NCI-H345 (cell line): ENCODE data around the gene SLAIN2.
A peak's percentile ranks its signal among the peaks of the same experiment; 100 is the strongest.
"Not testable (repeated sequence)": the region's sequence is repeated elsewhere in the genome, so short reads cannot be mapped to it uniquely, and the experiment has no call there.

ENCODE experiments used
- DNase-seq: peaks from one replicate; lab custom pipeline; 2025; lab: John Stamatoyannopoulos, UW

SLAIN2 gene

GRCh38 chr4:48370260-48371134, 29.2 kb downstream of the SLAIN2 start:
- peak; percentile 10 for DNase-seq

- peak; percentile 0 for DNase-seq
Measured at GRCh38 chr4:48372272-48372671, 30.9 kb downstream of the SLAIN2 start.

DNA sequence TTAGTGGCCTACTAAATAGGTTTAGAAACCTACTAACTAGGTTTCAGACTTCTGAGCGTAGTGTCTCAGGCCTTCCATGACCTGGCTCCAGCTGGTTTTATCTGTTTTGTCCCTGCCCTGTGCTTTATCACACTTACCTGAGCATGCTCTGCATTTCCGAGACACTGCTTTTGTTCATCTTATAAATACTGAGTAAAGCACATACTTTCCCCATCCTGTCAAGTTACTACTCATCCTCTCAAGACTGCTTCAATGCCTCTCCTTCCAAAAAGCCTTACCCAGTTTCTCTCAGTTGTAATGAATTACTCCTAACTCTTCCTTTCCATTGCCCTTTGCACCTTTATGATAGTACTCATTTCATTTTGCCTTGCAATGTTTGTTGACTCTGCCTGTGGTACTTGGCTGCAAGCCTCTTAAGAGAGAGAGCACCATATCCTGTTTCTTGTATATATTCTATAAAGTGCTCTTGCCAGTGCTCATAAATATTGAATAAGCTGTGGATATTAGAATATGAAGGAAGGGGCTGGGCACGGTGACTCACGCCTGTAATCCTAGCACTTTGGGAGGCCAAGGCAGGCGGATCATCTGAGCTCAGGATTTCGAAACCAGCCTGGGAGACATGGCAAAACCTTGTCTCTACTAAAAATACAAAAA, 34.4 kb downstream of the SLAIN2 start:
- peak; percentile 49 for DNase-seq

DNA sequence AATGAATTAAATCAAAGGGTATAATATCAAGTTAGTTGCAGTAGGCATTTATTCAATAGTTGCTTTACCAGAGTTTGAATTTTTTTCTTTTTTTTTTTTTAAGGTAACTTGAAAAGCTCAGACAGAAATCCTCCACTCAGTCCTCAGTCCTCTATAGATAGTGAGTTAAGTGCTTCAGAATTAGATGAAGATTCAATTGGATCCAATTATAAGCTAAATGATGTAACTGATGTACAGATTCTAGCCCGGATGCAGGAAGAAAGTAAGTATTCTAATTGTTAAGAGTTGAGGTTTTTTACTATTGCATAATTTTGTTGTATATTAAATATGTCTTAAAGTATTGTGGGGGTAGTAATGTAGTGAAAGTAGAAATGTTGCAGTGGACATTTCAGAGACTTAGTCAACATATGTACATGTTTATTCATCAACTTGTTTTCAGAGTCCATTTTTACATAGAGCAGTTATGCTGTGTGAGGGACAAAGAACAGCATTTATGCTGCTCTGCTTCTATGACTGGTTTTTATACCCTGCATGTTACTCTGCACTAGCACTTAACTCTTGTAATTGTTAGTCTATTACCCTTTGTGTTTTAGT, 38.4 kb downstream of the SLAIN2 start:
- no peak for DNase-seq

DNA sequence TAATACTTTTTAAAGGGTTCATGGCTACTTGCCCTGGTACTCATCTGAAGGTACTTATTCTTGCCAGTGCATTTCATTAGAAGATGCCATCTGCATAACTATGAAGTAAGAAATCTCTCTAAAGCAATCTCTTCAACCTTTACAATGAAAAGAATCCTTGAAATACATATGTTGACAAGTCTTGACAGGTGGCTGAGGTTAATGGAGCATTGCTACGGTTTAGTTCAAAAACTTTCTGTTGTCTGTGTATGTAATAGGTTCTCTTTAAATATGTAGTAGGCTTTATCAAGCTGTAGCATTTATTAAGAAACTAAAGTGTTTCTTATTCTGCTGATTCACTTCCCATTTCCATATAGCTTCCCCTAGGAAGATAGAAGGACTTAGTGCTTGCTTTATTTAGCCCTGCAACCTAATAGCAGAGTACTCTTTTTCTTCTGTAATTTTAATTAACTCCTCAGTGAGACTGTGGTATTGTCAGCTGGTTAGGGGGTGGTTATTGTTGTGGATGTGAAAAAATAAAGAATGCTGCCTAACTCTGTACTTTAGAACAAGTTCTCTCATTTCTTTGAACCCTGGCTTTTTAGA, 39.3 kb downstream of the SLAIN2 start:
- DNase-seq = no peak

DNA sequence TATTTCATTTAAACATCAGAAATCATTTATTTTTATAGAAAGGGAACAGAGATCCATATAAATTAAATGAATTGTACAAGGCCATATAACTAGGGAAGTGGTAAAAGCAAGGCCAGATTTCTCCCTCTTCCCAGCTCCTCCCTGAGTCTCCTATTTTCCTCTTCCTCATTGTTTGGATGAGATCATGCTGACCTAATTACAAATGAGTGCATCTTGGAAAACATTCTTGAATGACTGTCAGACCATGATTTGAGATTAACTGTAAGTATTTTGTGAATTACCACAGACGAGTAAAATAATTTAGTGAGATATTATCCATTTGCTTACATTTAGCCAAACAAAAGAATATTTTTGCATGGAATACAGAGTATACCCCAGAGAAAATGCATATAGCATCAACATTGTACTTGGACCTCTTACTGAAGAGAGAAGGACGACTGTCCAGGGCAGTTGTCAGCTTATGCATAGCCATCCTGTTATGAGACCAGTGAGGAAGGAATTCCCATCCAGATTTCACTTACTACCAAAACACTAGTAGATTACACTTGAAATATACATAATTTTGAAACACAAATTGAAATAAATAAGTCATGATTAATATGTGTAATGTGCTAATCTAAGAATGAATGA, 47.3 kb downstream of the SLAIN2 start:
- DNase-seq = no peak

GRCh38 chr4:48396043-48396442, 54.7 kb downstream of the SLAIN2 start:
- no peak for DNase-seq

GRCh38 chr4:48400416-48400815, 59.1 kb downstream of the SLAIN2 start:
- DNase-seq = no peak

- DNase-seq = no peak
Measured at GRCh38 chr4:48403358-48403757, 62.0 kb downstream of the SLAIN2 start.

GRCh38 chr4:48403779-48404178, 62.5 kb downstream of the SLAIN2 start:
- no peak for DNase-seq

DNA sequence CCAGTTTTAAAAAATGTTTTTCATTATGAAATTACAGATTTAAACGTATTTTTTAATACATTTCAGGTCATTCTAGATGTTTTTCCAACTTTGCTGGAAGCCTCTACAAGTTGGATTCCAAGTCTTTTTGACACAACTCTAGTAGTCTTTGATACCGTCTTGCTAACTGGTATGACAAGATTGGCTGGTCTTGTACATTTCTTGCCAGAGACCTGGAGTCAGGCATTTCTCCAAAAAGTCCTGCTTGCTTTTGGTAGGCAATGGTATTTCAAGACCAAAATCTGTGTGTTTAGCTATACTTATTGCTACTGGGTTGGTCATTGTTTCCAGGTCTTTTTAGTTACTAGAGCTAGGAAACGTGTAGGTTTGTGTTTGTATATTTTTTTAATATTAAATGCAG, 64.6 kb downstream of the SLAIN2 start:
- DNase-seq = no peak

DNA sequence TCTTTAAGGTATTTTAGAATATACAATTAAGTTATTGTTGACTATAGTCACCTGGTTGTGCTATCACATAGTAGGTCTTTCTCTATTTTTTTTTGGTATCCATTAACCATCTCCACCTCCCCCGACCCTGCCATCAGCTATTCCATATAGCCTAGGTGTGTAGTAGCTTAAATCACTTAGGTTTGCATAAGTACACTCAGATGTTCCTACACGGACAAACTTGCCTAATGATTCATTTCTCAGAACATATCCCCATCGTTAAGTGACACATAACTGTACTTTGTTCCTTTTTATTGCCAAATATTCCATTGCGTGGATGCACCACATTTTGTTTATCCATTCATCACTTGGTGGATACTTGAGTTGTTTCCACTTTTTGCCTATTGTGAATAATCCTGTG, 67.9 kb downstream of the SLAIN2 start:
- DNase-seq = no peak

DNA sequence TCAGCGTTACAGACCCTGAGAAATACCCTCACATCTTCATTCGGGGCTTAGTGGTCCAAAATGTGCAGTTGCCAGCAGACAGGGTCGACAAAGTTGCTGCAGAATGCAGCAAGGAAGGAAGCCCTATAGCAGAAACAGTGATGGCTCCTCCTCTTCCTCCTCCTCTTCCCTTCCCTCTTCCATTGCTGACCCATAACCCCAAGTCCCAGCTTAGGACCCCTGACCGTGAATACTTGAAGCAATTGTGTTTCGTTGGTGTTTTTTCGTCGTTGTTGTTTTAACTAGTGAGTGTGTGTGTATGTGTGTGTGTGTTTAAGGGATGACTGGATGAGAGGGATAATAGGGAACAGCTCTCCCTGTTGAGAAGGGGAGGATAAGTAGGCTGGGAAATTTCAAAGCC, 69.5 kb downstream of the SLAIN2 start:
- DNase-seq = no peak

DNA sequence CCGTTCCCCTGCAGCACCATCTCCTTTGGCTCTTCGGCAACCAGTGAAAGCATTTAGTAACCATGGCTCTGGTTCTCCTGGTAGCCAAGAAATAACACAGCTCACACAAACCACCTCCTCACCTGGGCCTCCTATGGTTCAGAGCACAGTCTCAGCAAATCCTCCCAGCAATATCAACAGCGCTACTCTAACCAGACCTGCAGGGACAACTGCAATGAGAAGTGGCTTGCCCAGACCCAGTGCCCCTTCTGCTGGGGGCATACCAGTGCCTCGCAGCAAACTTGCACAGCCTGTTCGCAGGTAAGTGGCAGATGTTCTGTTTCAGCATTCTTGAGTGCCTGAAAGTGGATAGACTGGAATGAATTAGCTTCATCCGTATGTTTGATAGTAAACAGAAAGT, 78.8 kb downstream of the SLAIN2 start:
- no peak for DNase-seq

DNA sequence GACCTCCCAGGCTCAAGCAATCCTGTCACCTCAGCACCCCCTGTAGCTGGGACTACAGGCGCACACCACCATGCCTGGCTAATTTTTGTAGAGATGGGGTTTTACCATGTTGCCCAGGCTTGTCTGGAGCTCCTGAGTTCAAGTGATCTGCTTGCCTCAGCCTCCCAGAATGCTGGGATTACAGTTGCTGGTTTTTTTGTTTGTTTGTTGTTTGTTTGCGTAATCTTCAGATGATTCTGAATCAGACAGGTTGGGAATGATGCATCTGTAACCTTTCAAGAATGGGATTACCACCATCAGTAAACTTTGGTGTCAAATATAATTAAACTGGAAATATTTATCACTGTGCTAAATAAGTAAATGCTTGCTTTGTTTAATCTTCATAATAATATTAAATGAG, 79.8 kb downstream of the SLAIN2 start:
- no peak for DNase-seq

DNA sequence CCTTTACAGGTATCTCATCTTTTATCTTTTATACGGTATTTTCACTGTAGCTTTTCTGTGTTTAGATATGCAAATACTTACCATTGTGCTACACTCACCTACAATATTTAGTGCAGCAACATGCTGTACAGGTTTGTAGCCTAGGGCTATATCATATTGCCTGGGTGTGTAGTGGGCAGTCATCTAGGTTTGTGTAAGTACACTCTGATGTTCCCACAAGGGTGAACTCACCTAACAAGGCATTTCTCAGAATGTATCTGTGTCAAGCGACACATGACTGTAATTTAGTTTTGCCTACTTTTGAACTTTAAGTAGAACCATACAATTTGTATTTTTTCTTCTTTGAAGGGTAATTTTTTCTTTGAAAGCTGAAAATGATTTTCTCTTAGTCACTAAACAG, 87.6 kb downstream of the SLAIN2 start:
- DNase-seq = no peak

GRCh38 chr4:48429709-48430474, 88.6 kb downstream of the SLAIN2 start:
- DNase-seq = no peak

DNA sequence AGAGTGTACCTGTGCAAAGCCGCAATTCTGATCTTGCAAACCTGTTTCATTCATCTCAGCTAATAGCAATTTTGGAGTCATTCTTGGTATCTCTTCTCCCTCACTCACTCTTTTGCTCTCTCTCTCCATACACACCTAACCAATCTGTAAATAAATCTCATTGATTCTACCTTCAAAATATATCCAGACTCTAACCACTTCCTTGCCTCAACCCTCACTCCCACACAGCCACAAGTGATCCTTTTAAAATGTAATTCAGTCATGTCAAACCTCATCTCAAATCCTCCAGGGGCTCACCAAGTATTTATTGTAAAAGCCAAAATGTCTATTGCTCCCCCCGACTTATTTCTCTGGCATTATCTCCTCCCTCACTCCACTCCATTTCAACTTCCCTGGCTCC, 90.1 kb downstream of the SLAIN2 start:
- DNase-seq = no peak

DNA sequence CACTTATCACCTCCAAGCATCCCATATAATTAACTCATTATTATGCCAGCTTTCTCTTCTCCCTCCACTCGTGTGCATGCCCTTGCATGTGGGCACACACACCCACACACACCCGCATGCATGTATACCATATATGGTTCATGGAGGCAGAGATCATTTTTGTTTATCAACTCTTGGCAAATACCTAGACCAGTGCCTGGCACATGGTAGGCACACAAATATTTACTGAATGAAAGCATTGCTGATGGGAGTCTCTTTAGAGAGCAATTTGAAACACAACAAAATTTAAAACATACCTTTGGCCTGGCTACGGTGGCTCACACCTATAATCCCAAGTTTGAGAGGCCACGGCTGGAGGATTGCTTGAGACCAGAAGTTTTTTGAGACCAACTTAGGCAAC, 90.7 kb downstream of the SLAIN2 start:
- no peak for DNase-seq

- DNase-seq = no peak
Measured at GRCh38 chr4:48436318-48436717, 95.0 kb downstream of the SLAIN2 start.

GRCh38 chr4:48439988-48440387, 98.7 kb downstream of the SLAIN2 start:
- DNase-seq = no peak

- not testable (repeated sequence) for DNase-seq
Measured at GRCh38 chr4:48440914-48441313, 99.6 kb downstream of the SLAIN2 start.
